SH-SY5Y (cell line): ENCODE results near the gene ZIC5.

Experiments
- GATA2 ChIP-seq: IDR thresholded peaks from 2 replicates; pipeline ENCODE4 v1.6.1; 2011; ENCODE audit warnings: mild to moderate bottlenecking, low read depth, low read length
- GATA3 ChIP-seq: IDR thresholded peaks from 2 replicates; pipeline ENCODE4 v1.6.1; 2011; ENCODE audit warnings: low read depth, mild to moderate bottlenecking, low read length, moderate library complexity

Gene ZIC5

GRCh38 chr13:99974939-99975561 lies 3.5 kb upstream of the ZIC5 start:
- TF ChIP-seq GATA2 (no peak), GATA3 (no peak)

GRCh38 chr13:99974296-99974938 lies 2.9 kb upstream of the ZIC5 start:
- TF ChIP-seq GATA2 (no peak), GATA3 (no peak)

- TF ChIP-seq GATA2 (no peak), GATA3 (no peak)
Measured at GRCh38 chr13:99973808-99974185, 2.2 kb upstream of the ZIC5 start.

- TF ChIP-seq GATA2 = no peak
- TF ChIP-seq GATA3 = no peak
Measured at GRCh38 chr13:99973163-99973807, 1.7 kb upstream of the ZIC5 start.

GRCh38 chr13:99972190-99972731 lies 694 bp upstream of the ZIC5 start:
- TF ChIP-seq GATA2 (no peak), GATA3 (no peak)

- TF ChIP-seq GATA3 (no peak), GATA2 (no peak)
Measured at GRCh38 chr13:99970651-99971575, 654 bp downstream of the ZIC5 start.

- TF ChIP-seq GATA3 (no peak), GATA2 (no peak)
Measured at GRCh38 chr13:99969919-99970650, 1.5 kb downstream of the ZIC5 start.

GRCh38 chr13:99969453-99969918 lies 2.1 kb downstream of the ZIC5 start:
- TF ChIP-seq GATA2 (no peak), GATA3 (no peak)

- TF ChIP-seq GATA3 = no peak
- TF ChIP-seq GATA2 = no peak
Measured at GRCh38 chr13:99968521-99969452, 2.8 kb downstream of the ZIC5 start.

- TF ChIP-seq GATA3 = no peak
- no peak for TF ChIP-seq GATA2
Measured at GRCh38 chr13:99967869-99968520, 3.6 kb downstream of the ZIC5 start.

- TF ChIP-seq GATA3 = no peak
- no peak for TF ChIP-seq GATA2
Measured at GRCh38 chr13:99967498-99967868, 4.1 kb downstream of the ZIC5 start.

- TF ChIP-seq GATA3 = no peak
- no peak for TF ChIP-seq GATA2
Measured at GRCh38 chr13:99966064-99966805, 5.3 kb downstream of the ZIC5 start.
